Suprapubic skin (tissue), 4 donors: Measurements from ENCODE around the gene PWP1. TPM values are rescaled to one million over a fixed set of nuclear protein-coding genes. Genes with fewer than 3 reads are reported as not detected.

Experiments used
- DNase-seq, 2 donors: peaks; one replicate each; pipeline ENCODE4 v3.0.0-alpha.2; 2019; ENCODE audit warnings: low spot score in 2 of 2
- H3K27ac ChIP-seq: fragments of 200-600 bp; sonication (generic); one replicate; pipeline ENCODE4 v1.5.1; 2019
- H3K27me3 ChIP-seq: fragments of 200-600 bp; sonication (generic); one replicate; pipeline ENCODE4 v1.5.1; 2019
- H3K36me3 ChIP-seq: fragments of 200-600 bp; sonication (generic); one replicate; pipeline ENCODE4 v1.5.1; 2019
- H3K4me1 ChIP-seq: fragments of 200-600 bp; sonication (generic); one replicate; pipeline ENCODE4 v1.5.1; 2019
- H3K4me3 ChIP-seq: fragments of 200-600 bp; sonication (generic); one replicate; pipeline ENCODE4 v1.5.1; 2019; ENCODE audit warnings: mild to moderate bottlenecking
- H3K9me3 ChIP-seq: fragments of 200-600 bp; sonication (generic); one replicate; pipeline ENCODE4 v1.5.1; 2019
- EP300 ChIP-seq: sonication (generic); formaldehyde crosslinking; IDR thresholded peaks from one replicate; pipeline ENCODE4 v1.6.1; 2017; ENCODE audit warnings: antibody characterized with exemption
- POLR2A ChIP-seq, 2 donors: fragments of 450-650 bp; IDR thresholded peaks; one replicate each; pipeline ENCODE4 v1.6.1; 2017; ENCODE audit warnings: antibody characterized with exemption in 2 of 2, mild to moderate bottlenecking in 2 of 2, moderate library complexity in 2 of 2
- POLR2AphosphoS5 ChIP-seq, 3 donors: sonication (generic); formaldehyde crosslinking; IDR thresholded peaks; one replicate each; pipeline ENCODE4 v1.6.1; 2017; ENCODE audit warnings: antibody characterized with exemption in 3 of 3
- WGBS: methylation state at CpG from one replicate; pipeline ENCODE4 v1.1.5; 2018; 5-methylcytosine and 5-hydroxymethylcytosine counted together
- total RNA-seq, 4 donors: library from RNA; depleted of rRNA; stranded (reverse); fragments of >200 nt; gene quantifications; one replicate each; pipeline ENCODE4 v1.1.0, GENCODE V29; 2016
- TF ChIP-seq, protein P1 (sequence below), 2 donors: fragments of 200-600 bp in 1 of 2; fragments of 450-650 bp in 1 of 2; sonication (generic) in 1 of 2; IDR thresholded peaks; one replicate each; pipeline ENCODE4 v1.5.1; 2016 to 2019; ENCODE audit warnings: antibody characterized with exemption in 2 of 2, mild to moderate bottlenecking in 1 of 2, moderate library complexity in 1 of 2

Gene PWP1
- total RNA-seq, 4 donors from 2014 or later, result 50.7 to 97.7 (median 64.6) TPM

DNA sequence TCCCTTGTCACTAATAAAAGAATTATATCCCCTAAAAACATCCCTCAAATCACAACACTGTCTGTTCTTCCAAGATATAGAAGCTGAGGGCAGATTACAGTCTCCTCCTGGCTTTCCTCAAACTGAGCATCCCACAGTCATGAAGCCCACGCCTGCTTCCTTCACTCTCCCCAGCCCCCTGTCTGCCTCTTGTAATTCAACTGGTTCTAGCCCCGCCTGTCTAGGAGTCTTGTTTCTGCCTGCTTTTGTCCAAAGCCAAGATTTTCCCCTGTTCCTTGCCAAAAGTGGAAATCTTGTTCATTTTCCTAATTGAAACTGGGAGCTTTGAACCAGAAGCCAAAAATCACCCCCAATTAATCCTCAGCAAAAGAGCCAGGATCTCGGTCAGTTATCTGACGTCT is 35.9 kb upstream of the PWP1 start:
- no peaks in the 10 kb centered on the region for H3K27me3 ChIP-seq
- H3K36me3 ChIP-seq, result peaks cover 4% of the 10 kb centered on the region
- no peak for TF ChIP-seq POLR2A (IDR thresholded peaks at IDR 0.05)
- no peak for TF ChIP-seq EP300
- TF ChIP-seq POLR2AphosphoS5 (IDR thresholded peaks at IDR 0.05), result no peak
- TF ChIP-seq, protein P1, sequence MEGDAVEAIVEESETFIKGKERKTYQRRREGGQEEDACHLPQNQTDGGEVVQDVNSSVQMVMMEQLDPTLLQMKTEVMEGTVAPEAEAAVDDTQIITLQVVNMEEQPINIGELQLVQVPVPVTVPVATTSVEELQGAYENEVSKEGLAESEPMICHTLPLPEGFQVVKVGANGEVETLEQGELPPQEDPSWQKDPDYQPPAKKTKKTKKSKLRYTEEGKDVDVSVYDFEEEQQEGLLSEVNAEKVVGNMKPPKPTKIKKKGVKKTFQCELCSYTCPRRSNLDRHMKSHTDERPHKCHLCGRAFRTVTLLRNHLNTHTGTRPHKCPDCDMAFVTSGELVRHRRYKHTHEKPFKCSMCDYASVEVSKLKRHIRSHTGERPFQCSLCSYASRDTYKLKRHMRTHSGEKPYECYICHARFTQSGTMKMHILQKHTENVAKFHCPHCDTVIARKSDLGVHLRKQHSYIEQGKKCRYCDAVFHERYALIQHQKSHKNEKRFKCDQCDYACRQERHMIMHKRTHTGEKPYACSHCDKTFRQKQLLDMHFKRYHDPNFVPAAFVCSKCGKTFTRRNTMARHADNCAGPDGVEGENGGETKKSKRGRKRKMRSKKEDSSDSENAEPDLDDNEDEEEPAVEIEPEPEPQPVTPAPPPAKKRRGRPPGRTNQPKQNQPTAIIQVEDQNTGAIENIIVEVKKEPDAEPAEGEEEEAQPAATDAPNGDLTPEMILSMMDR (IDR thresholded peaks at IDR 0.05), result no peak
- no peak overlapping the region for H3K4me3 ChIP-seq
- H3K9me3 ChIP-seq, result no peaks in the 10 kb centered on the region
- no peak overlapping the region for H3K27ac ChIP-seq
- no peak for DNase-seq
- 17% methylated on average over 4 of the region's 4 CpGs for WGBS
- H3K4me1 ChIP-seq, result no peaks in the 10 kb centered on the region

DNA sequence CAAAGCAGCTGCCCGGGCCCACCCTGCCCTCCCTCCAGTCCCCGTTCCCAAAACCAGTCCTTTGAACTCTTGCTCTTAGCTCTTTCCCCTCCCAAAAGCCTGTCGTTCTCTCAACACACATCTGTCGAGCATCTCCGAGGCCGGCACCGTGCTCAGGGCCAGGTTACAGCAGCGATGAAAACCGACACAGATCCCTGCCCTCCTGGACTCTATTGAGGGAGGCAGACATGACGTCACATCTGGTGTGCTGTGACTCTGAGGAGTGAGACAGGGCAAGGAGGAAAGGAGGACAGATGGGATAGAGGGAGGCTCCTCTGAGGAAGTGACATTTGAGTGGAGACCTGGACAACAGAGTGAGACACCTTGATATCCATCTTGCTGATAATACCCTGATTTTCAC is 34.6 kb upstream of the PWP1 start:
- WGBS, result 81% methylated on average over 10 of the region's 10 CpGs
- H3K4me3 ChIP-seq, result no peak overlapping the region
- no peaks in the 10 kb centered on the region for H3K4me1 ChIP-seq
- no peak for DNase-seq
- H3K27me3 ChIP-seq, result no peaks in the 10 kb centered on the region
- TF ChIP-seq, protein P1 (IDR thresholded peaks at IDR 0.05), result no peak
- TF ChIP-seq POLR2A (IDR thresholded peaks at IDR 0.05) (no peak), POLR2AphosphoS5 (IDR thresholded peaks at IDR 0.05) (no peak), EP300 (no peak)
- no peak overlapping the region for H3K27ac ChIP-seq
- H3K36me3 ChIP-seq, result peaks cover 4% of the 10 kb centered on the region
- no peaks in the 10 kb centered on the region for H3K9me3 ChIP-seq

DNA sequence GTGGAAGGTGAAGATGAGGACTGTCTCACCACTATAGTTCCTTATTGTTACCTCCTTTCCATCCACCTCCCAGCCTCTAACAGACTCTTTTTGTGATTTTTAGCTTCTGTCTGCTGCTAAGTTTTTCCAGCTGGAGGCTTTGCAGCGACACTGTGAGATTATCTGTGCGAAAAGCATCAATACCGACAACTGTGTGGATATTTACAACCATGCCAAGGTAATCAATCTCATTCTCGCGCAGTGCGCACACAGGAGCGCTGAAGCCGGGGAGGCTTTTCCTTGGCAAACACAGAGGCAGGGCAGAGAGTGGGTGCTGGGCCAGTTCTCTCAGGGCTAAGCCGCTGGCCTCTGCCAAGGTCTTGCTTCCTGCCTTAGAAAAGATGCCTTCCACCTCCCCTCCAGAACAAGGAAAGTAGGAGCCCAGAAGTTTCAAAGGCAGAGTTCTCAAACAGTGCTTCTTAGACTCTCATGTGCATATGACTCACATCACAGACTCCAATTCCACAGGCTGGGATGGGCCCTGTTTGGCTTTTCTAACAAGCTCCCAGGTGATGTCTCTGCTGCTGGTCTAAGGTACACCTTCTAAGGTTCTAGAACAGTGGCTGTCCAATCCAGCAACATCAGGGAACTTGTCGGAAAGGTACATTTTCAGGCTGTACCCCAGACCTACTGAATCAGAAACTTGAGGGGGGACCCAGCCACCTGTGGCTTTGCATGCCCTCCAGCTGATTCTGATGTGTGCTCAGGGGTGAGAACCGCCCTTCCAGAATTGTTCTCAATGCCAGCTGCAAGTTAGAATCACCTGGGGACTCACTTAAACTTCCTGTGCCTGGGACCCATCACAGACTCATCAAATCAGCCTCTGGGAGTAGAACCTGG is 33.8 kb upstream of the PWP1 start:
- peaks cover 4% of the 10 kb centered on the region for H3K36me3 ChIP-seq

DNA sequence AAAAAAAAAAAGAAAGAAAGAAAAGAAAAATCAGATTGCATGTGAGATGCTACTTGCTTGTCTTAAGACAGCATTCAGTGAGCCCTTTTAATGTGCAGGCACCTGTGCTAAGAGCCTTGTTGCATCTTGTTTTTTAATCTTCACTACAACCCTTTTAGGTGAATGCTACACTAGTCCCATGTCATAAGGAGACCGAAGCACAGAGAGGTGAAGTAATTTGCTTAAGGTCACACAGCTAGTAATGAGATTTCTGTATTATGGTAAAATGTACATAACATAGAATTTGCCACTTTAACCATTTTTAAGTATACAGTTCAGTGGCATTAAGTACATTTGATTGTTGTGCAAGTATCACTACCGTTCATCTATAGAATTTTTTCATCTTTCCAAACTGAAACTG is 32.1 kb upstream of the PWP1 start:
- TF ChIP-seq POLR2A (IDR thresholded peaks at IDR 0.05) (no peak), EP300 (no peak), POLR2AphosphoS5 (IDR thresholded peaks at IDR 0.05) (no peak)
- TF ChIP-seq, protein P1 (IDR thresholded peaks at IDR 0.05), result no peak
- Histone ChIP-seq H3K4me3 (no peak overlapping the region), H3K27ac (no peak overlapping the region), H3K9me3 (no peaks in the 10 kb centered on the region), H3K27me3 (no peaks in the 10 kb centered on the region), H3K36me3 (peaks cover 8% of the 10 kb centered on the region), H3K4me1 (no peaks in the 10 kb centered on the region)
- DNase-seq, result no peak
- 87% methylated on average over 2 of the region's 2 CpGs for WGBS

More for the DNA sequence above, 33.8 kb upstream of the PWP1 start:
- H3K27me3 ChIP-seq, result no peaks in the 10 kb centered on the region
- H3K27ac ChIP-seq, result no peak overlapping the region
- no peaks in the 10 kb centered on the region for H3K4me1 ChIP-seq
- WGBS, result 92% methylated on average over 10 of the region's 11 CpGs
- no peaks in the 10 kb centered on the region for H3K9me3 ChIP-seq
- H3K4me3 ChIP-seq, result no peak overlapping the region
- DNase-seq, result no peak
- no peak for TF ChIP-seq POLR2AphosphoS5 (IDR thresholded peaks at IDR 0.05)

DNA sequence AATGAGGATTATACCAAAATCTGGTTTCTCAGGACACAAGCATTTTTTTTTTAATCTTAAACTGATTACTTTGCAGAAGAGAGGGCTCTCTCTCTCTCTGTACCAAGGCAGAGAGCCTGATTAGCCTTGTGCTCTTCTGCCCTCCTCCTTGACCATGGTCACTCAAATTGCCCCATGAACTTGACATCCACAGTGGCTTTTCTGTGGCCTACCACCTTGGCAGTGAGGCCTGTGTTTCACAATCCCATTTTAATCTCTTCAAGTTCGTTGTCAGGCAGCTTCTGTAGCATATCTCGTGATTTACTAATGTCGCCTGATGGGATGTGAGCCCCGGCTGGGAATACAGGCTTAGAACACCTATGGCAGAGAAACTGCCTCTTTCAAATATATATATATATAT is 30.7 kb upstream of the PWP1 start:
- 67% methylated on average over 4 of the region's 4 CpGs for WGBS
- no peaks in the 10 kb centered on the region for H3K27me3 ChIP-seq
- peaks cover 8% of the 10 kb centered on the region for H3K36me3 ChIP-seq
- no peak for DNase-seq
- TF ChIP-seq, protein P1 (IDR thresholded peaks at IDR 0.05), result no peak
- TF ChIP-seq POLR2AphosphoS5 (IDR thresholded peaks at IDR 0.05) (no peak), POLR2A (IDR thresholded peaks at IDR 0.05) (no peak)
- no peak overlapping the region for H3K4me3 ChIP-seq
- no peaks in the 10 kb centered on the region for H3K4me1 ChIP-seq
- H3K9me3 ChIP-seq, result no peaks in the 10 kb centered on the region
- H3K27ac ChIP-seq, result no peak overlapping the region
